Measurements from ENCODE around the gene RBFOX1. TPM values are rescaled to one million over a fixed set of nuclear protein-coding genes. Genes with fewer than 3 reads are reported as not detected.

RBFOX1 gene
- total RNA-seq, 1 experiment from 2014 or later, result not detected

GRCh38 chr16:7440886-7441400 is 108.3 kb downstream of the RBFOX1 start:
- Histone ChIP-seq H3K79me2 (ENCODE audit: insufficient read depth, low read length) (no peaks in the 10 kb centered on the region), H3K9me2 (ENCODE audit: insufficient read depth) (no peaks in the 10 kb centered on the region), H2AFZ (ENCODE audit: low read depth, low read length, poor library complexity, severe bottlenecking) (no peak overlapping the region), H3K4me1 (ENCODE audit: control insufficient read depth in 1 of 2, insufficient read depth in 2 of 2, low read length in 2 of 2) (no peaks in the 10 kb centered on the region), H4K20me1 (ENCODE audit: insufficient read depth) (no peaks in the 10 kb centered on the region), H3K27ac (ENCODE audit: low read depth, low read length) (no peak overlapping the region), H3K4me3 (replicated peaks in 1 of 2; ENCODE audit: low read depth in 1 of 2, low read length in 2 of 2) (no peak overlapping the region), H3K4me2 (ENCODE audit: low read length) (no peak overlapping the region), H3K9ac (ENCODE audit: low read length) (no peak overlapping the region), H3K27me3 (ENCODE audit: insufficient read depth, low read length) (no peaks in the 10 kb centered on the region), H3K9me3 (ENCODE audit: control insufficient read depth in 1 of 2, insufficient read depth in 1 of 2, low read depth in 1 of 2, low read length in 2 of 2) (peaks cover 10 to 25% of the 10 kb centered on the region in 2 experiments; a peak in 2 of 4 replicates), H3K36me3 (ENCODE audit: control insufficient read depth in 1 of 2, insufficient read depth in 2 of 2, low read length in 2 of 2) (no peaks in the 10 kb centered on the region)
- intact Hi-C loops (cut with micrococcal nuclease), result no loop called here
- TF ChIP-seq, protein P1, sequence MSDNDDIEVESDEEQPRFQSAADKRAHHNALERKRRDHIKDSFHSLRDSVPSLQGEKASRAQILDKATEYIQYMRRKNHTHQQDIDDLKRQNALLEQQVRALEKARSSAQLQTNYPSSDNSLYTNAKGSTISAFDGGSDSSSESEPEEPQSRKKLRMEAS (IDR thresholded peaks at IDR 0.05), result no peak
- TF ChIP-seq JUND (IDR thresholded peaks at IDR 0.05) (no peak), CEBPB (IDR thresholded peaks at IDR 0.05; ENCODE audit: low read depth) (no peak)
- ATAC-seq (no peak), DNase-seq (ENCODE audit: low read depth, low spot score) (no peak)
- RAD21 ChIA-PET (ENCODE audit: low non-redundant PET in 1 of 2, low total read pairs in 2 of 2, uncharacterized antibody in 2 of 2, unreplicated experiment in 2 of 2), result no interaction called here
- BruUV-seq (replicated peaks), result no TSS peak
- POLR2A ChIA-PET, result no interaction called here
- CTCF ChIA-PET, result no interaction called here

DNA sequence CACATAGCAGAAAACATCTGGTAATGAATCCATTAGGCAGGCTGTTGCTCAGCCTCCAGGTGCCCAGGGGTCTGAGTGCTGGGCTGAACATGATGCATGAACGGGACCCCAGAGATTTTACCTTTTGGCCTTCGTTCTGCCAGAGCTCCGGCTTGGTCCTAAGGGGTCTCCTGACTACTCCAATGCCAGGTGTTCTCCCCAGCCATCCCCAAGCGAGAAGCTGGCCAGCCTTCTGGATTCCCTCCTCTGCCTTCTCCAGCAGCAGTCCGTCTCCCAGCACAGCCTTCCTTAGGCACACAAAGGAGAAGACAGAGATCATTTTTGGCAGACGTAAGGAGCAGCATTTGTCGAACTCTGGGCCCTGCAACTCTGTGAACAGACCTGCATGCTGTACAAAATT is 109.4 kb downstream of the RBFOX1 start:
- no peak overlapping the region for H3K4me2 ChIP-seq (ENCODE audit: low read length)

More for the DNA sequence above, 109.4 kb downstream of the RBFOX1 start:
- intact Hi-C loops (cut with micrococcal nuclease), result no loop called here
- Histone ChIP-seq H3K9me2 (ENCODE audit: insufficient read depth) (no peaks in the 10 kb centered on the region), H3K27me3 (ENCODE audit: insufficient read depth, low read length) (no peaks in the 10 kb centered on the region), H2AFZ (ENCODE audit: low read depth, low read length, poor library complexity, severe bottlenecking) (no peak overlapping the region), H3K4me1 (ENCODE audit: control insufficient read depth in 1 of 2, insufficient read depth in 2 of 2, low read length in 2 of 2) (no peaks in the 10 kb centered on the region), H3K79me2 (ENCODE audit: insufficient read depth, low read length) (no peaks in the 10 kb centered on the region), H3K9me3 (ENCODE audit: control insufficient read depth in 1 of 2, insufficient read depth in 1 of 2, low read depth in 1 of 2, low read length in 2 of 2) (peaks cover 9 to 21% of the 10 kb centered on the region in 2 experiments; a peak in 2 of 4 replicates), H3K36me3 (ENCODE audit: control insufficient read depth in 1 of 2, insufficient read depth in 2 of 2, low read length in 2 of 2) (no peaks in the 10 kb centered on the region), H4K20me1 (ENCODE audit: insufficient read depth) (no peaks in the 10 kb centered on the region), H3K9ac (ENCODE audit: low read length) (no peak overlapping the region), H3K4me3 (replicated peaks in 1 of 2; ENCODE audit: low read depth in 1 of 2, low read length in 2 of 2) (no peak overlapping the region), H3K27ac (ENCODE audit: low read depth, low read length) (no peak overlapping the region)
- no TSS peak for BruUV-seq (replicated peaks)
- ATAC-seq (no peak), DNase-seq (ENCODE audit: low read depth, low spot score) (no peak)
- RAD21 ChIA-PET (ENCODE audit: low non-redundant PET in 1 of 2, low total read pairs in 2 of 2, uncharacterized antibody in 2 of 2, unreplicated experiment in 2 of 2), result no interaction called here
- POLR2A ChIA-PET, result no interaction called here
- TF ChIP-seq YY1 (IDR thresholded peaks at IDR 0.05; ENCODE audit: extremely low read depth, insufficient replicate concordance, low read depth, low read length) (no peak), FOSL1 (IDR thresholded peaks at IDR 0.05; ENCODE audit: low read depth) (no peak)
- TF ChIP-seq, protein P1 (IDR thresholded peaks at IDR 0.05), result no peak
- CTCF ChIA-PET, result no interaction called here
